Calu3 (cell line): ENCODE data around the gene PHIP. TPM values are rescaled to one million over a fixed set of nuclear protein-coding genes. Genes with fewer than 3 reads are reported as not detected.
A peak's percentile ranks its signal among the peaks of the same experiment; 100 is the strongest.

Experiments
- BruUV-seq: library from RNA; stranded (reverse); fragments of 400-500 nt; replicated peaks from 2 replicates; lab custom pipeline; 2021; lab: Mats Ljungman, UMichigan
- CTCF ChIA-PET: fragments of 300-600 bp; sonication (Branson Sonifier 250); formaldehyde crosslinking; loops from one replicate; lab custom pipeline; 2022; ENCODE audit warnings: antibody characterized with exemption; lab: Charles Lee
- DNase-seq: peaks from one replicate; pipeline ENCODE4 v3.0.0; 2022
- H3K27ac Mint-ChIP-seq: one replicate; pipeline ENCODE4 v1.8.0; 2022; ENCODE audit warnings: mixed read lengths; ENCODE audit not compliant: unreplicated experiment
- H3K27me3 Mint-ChIP-seq: one replicate; pipeline ENCODE4 v1.8.0; 2022; ENCODE audit warnings: mixed read lengths; ENCODE audit not compliant: unreplicated experiment
- H3K36me3 Mint-ChIP-seq: one replicate; pipeline ENCODE4 v1.8.0; 2022; ENCODE audit warnings: mild to moderate bottlenecking, moderate library complexity, mixed read lengths; ENCODE audit not compliant: insufficient read depth, unreplicated experiment
- H3K4me1 Mint-ChIP-seq: one replicate; pipeline ENCODE4 v1.8.0; 2022; ENCODE audit warnings: mild to moderate bottlenecking, low read depth, mixed read lengths; ENCODE audit not compliant: unreplicated experiment
- H3K4me3 Mint-ChIP-seq: one replicate; pipeline ENCODE4 v1.8.0; 2022; ENCODE audit warnings: mild to moderate bottlenecking, low read depth, moderate library complexity, mixed read lengths; ENCODE audit not compliant: unreplicated experiment
- H3K9me3 Mint-ChIP-seq: one replicate; pipeline ENCODE4 v1.8.0; 2022; ENCODE audit warnings: low read depth, mixed read lengths; ENCODE audit not compliant: unreplicated experiment
- intact Hi-C: fragments of 100-400 bp; cut with micrococcal nuclease; formaldehyde crosslinking; loops from one replicate; pipeline ENCODE4 v1.10.0; 2022; ENCODE audit not compliant: unreplicated experiment
- total RNA-seq: library from RNA; stranded (reverse); gene quantifications from 2 replicates; pipeline ENCODE4 v1.2.3, GENCODE V29; 2022
- TF ChIP-seq, protein P1 (sequence below): fragments of 200-600 bp; IDR thresholded peaks from one replicate; pipeline ENCODE4 v1.8.0; 2022; ENCODE audit warnings: antibody characterized with exemption; ENCODE audit not compliant: unreplicated experiment

The PHIP gene
- total RNA-seq, 1 experiment from 2014 or later, result 50.8 TPM

DNA sequence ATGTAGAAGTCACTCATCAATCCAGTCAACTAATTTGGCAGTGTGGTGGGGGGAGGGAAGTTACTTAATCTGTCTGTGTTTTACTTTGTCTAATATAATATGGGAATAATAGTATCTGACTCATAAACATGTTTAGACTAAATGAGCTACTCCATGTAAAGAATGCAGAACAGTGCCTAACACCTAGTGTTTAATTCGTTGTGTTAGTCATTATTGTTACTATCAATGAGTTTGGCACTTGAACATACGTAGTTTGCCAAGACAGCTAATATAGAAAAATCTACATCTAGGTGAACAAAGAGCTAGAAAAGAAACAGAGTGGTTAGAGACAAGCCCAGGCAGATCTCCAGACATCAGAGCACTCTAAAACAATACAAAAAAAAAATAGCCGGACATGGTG is 161.6 kb downstream of the PHIP start:
- intact Hi-C loops, result no loop called here
- TF ChIP-seq, protein P1, sequence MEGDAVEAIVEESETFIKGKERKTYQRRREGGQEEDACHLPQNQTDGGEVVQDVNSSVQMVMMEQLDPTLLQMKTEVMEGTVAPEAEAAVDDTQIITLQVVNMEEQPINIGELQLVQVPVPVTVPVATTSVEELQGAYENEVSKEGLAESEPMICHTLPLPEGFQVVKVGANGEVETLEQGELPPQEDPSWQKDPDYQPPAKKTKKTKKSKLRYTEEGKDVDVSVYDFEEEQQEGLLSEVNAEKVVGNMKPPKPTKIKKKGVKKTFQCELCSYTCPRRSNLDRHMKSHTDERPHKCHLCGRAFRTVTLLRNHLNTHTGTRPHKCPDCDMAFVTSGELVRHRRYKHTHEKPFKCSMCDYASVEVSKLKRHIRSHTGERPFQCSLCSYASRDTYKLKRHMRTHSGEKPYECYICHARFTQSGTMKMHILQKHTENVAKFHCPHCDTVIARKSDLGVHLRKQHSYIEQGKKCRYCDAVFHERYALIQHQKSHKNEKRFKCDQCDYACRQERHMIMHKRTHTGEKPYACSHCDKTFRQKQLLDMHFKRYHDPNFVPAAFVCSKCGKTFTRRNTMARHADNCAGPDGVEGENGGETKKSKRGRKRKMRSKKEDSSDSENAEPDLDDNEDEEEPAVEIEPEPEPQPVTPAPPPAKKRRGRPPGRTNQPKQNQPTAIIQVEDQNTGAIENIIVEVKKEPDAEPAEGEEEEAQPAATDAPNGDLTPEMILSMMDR, result no peak
- Mint-ChIP-seq H3K9me3 (peaks cover 6% of the 10 kb centered on the region), H3K36me3 (no peaks in the 10 kb centered on the region), H3K27ac (no peak overlapping the region), H3K4me3 (no peak overlapping the region), H3K27me3 (no peaks in the 10 kb centered on the region), H3K4me1 (peaks cover 3% of the 10 kb centered on the region)
- CTCF ChIA-PET, result no interaction called here
- BruUV-seq, result no TSS peak
- no peak for DNase-seq

DNA sequence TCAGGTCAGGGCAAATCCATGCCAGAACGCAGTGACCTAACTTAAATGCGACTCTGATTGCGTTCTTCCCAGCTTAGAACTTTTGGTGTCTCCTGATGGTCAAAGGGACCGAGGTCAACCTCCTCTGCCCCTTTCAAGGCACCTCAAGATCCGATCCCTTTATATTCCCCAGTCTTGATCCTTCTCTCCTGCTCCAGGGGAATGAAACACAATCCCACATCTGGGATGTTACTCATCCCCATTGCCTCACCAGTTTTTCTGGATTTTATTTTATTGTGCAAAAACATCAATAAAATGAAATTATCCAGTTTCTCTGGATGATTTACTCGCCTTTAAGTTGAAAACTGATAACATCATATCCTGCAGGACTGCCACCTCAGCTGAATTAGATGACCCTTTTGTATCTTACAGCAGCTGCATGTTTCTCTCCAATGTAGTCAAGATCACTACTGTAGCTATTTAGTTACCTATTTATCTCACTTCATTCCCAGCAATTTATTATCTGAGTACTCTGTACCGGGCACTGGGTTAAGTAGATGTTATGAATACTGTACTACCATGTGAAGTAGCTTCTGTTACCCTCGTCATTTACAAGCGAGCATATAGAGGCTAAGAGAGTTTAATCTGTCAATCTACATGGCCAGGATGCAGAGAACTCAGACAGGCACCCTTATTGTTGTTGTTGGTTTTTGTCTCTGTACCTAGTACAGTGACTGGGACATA is 166.7 kb downstream of the PHIP start:
- DNase-seq, result no peak
- CTCF ChIA-PET, result no interaction called here

DNA sequence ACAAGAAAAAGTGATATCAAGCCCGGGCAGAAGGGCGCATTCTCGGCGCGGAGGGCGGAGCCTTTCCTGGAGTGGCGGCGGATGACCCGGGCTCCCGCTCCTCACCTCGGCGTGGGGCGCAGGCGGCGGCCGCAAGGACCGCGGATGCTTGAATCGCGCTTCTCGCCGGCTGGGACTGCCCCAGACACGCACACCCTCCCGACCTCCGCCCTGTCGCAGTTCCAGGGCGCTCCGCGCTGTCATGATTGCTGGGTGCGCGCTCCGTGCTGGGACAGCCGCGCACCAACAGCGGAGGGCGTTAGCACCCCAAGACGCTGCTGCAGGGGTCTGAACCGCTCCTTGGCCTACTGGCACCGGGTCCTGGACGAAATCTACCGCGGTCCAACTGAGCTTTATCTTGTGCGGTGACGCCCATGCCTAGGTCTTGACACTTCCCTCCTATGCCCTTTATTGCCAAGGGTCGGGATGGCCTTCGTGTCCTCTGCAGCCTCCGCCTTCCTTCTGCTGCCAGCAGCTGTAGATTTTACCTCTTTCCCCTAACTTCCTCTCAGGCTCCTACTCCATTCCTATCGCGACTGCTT is 167.4 kb downstream of the PHIP start:
- Mint-ChIP-seq H3K9me3 (no peaks in the 10 kb centered on the region), H3K27me3 (no peaks in the 10 kb centered on the region), H3K4me3 (peak overlapping the region; percentile 66), H3K27ac (peak overlapping the region; percentile 6), H3K36me3 (peaks cover 8% of the 10 kb centered on the region), H3K4me1 (peaks cover 19% of the 10 kb centered on the region)
- CTCF ChIA-PET, result no interaction called here
- BruUV-seq, result no TSS peak
- TF ChIP-seq, protein P1, result no peak
- peak; percentile 42 for DNase-seq
- intact Hi-C loops, result no loop called here

More for the DNA sequence above, 166.7 kb downstream of the PHIP start:
- H3K27ac Mint-ChIP-seq, result peak overlapping the region; percentile 6
- intact Hi-C loops, result no loop called here
- H3K4me3 Mint-ChIP-seq, result peak overlapping the region; percentile 66
- TF ChIP-seq, protein P1, result no peak
- H3K27me3 Mint-ChIP-seq, result no peaks in the 10 kb centered on the region
- no peaks in the 10 kb centered on the region for H3K9me3 Mint-ChIP-seq
- BruUV-seq, result no TSS peak
- peaks cover 8% of the 10 kb centered on the region for H3K36me3 Mint-ChIP-seq
- H3K4me1 Mint-ChIP-seq, result peaks cover 19% of the 10 kb centered on the region

DNA sequence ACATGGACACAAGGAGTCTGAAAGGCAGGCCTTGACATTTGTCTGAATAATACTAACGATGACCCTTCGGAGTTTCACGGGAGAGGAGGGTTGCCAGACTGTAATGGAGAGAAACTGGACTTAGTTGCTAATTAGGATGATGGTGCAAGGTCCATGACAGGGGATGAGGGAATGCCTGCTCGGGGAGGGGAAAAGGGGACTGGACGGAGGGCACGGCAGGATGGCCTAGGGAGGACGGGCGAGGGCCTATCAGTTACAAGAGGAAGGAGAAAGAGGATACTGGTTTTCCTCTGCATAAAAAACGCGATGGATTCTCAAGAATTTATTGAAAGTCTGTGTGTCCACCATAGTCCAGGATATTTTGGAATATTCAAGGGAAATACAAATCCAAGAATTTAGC is 168.0 kb downstream of the PHIP start:
- H3K27me3 Mint-ChIP-seq, result no peaks in the 10 kb centered on the region
- peak overlapping the region; percentile 66 for H3K4me3 Mint-ChIP-seq
- peaks cover 8% of the 10 kb centered on the region for H3K36me3 Mint-ChIP-seq
- TF ChIP-seq, protein P1, result no peak
- no TSS peak for BruUV-seq
- no peak for DNase-seq
- CTCF ChIA-PET, result no interaction called here
- H3K4me1 Mint-ChIP-seq, result peaks cover 19% of the 10 kb centered on the region
- no peaks in the 10 kb centered on the region for H3K9me3 Mint-ChIP-seq
- H3K27ac Mint-ChIP-seq, result peak overlapping the region; percentile 29
- intact Hi-C loops, result no loop called here
